ENCODE measurements around the gene VGLL4. TPM values are rescaled to one million over a fixed set of nuclear protein-coding genes. Genes with fewer than 3 reads are reported as not detected.

Gene VGLL4
- total RNA-seq, 2 experiments from 2014 or later, result 36.1 to 74.5 TPM

GRCh38 chr3:11541321-11542303 is 102.1 kb downstream of the VGLL4 start:
- intact Hi-C loops (cut with micrococcal nuclease; ENCODE audit: unreplicated experiment), result no loop called here
- Histone ChIP-seq H3K79me2 (ENCODE audit: insufficient read depth, low read depth, low read length) (no peaks in the 10 kb centered on the region), H3K4me2 (ENCODE audit: low read length) (no peak overlapping the region), H3K9me2 (ENCODE audit: insufficient read depth, low read length) (no peaks in the 10 kb centered on the region), H3K36me3 (ENCODE audit: insufficient read depth, low read length) (no peaks in the 10 kb centered on the region), H3K9me3 (ENCODE audit: low read length) (no peaks in the 10 kb centered on the region), H3K27ac (ENCODE audit: low read depth, low read length, poor library complexity, severe bottlenecking) (no peak overlapping the region), H2AFZ (ENCODE audit: low read length) (no peak overlapping the region), H3K4me1 (ENCODE audit: insufficient read depth, low read length, poor library complexity, severe bottlenecking) (no peaks in the 10 kb centered on the region), H4K20me1 (ENCODE audit: insufficient read depth, low read length) (no peaks in the 10 kb centered on the region), H3K4me3 (ENCODE audit: low read depth, low read length, poor library complexity, severe bottlenecking) (no peak overlapping the region)
- POLR2A ChIA-PET, result interaction anchor here (0.6 kb wide), 1 partner anchor 16 kb away, joined by 5 read pairs; no protein-coding TSS in a partner anchor
- BruUV-seq (replicated peaks), result no TSS peak
- DNase-seq (ENCODE audit: low spot score), result no peak
- TF ChIP-seq, protein P1, sequence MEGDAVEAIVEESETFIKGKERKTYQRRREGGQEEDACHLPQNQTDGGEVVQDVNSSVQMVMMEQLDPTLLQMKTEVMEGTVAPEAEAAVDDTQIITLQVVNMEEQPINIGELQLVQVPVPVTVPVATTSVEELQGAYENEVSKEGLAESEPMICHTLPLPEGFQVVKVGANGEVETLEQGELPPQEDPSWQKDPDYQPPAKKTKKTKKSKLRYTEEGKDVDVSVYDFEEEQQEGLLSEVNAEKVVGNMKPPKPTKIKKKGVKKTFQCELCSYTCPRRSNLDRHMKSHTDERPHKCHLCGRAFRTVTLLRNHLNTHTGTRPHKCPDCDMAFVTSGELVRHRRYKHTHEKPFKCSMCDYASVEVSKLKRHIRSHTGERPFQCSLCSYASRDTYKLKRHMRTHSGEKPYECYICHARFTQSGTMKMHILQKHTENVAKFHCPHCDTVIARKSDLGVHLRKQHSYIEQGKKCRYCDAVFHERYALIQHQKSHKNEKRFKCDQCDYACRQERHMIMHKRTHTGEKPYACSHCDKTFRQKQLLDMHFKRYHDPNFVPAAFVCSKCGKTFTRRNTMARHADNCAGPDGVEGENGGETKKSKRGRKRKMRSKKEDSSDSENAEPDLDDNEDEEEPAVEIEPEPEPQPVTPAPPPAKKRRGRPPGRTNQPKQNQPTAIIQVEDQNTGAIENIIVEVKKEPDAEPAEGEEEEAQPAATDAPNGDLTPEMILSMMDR (conservative IDR thresholded peaks at IDR 0.05; ENCODE audit: low read length), result no peak
- no peak for TF ChIP-seq EZH2phosphoT487 (IDR thresholded peaks at IDR 0.05; ENCODE audit: borderline replicate concordance, low read depth, low read length)
- CTCF ChIA-PET (ENCODE audit: unreplicated experiment), result no interaction called here

- Histone ChIP-seq H3K4me1 (ENCODE audit: insufficient read depth, low read length, poor library complexity, severe bottlenecking) (no peaks in the 10 kb centered on the region), H3K27ac (ENCODE audit: low read depth, low read length, poor library complexity, severe bottlenecking) (no peak overlapping the region), H3K4me2 (ENCODE audit: low read length) (no peak overlapping the region), H2AFZ (ENCODE audit: low read length) (no peak overlapping the region), H3K4me3 (ENCODE audit: low read depth, low read length, poor library complexity, severe bottlenecking) (no peak overlapping the region), H3K9me3 (ENCODE audit: low read length) (no peaks in the 10 kb centered on the region), H4K20me1 (ENCODE audit: insufficient read depth, low read length) (no peaks in the 10 kb centered on the region), H3K79me2 (ENCODE audit: insufficient read depth, low read depth, low read length) (no peaks in the 10 kb centered on the region), H3K36me3 (ENCODE audit: insufficient read depth, low read length) (no peaks in the 10 kb centered on the region), H3K9me2 (ENCODE audit: insufficient read depth, low read length) (no peaks in the 10 kb centered on the region)
- POLR2A ChIA-PET, result interaction anchor here (0.6 kb wide), 2 partner anchors 64 to 134 kb away, joined by 3 to 4 read pairs; no protein-coding TSS in a partner anchor
- CTCF ChIA-PET (ENCODE audit: unreplicated experiment), result no interaction called here
- TF ChIP-seq EZH2phosphoT487 (IDR thresholded peaks at IDR 0.05; ENCODE audit: borderline replicate concordance, low read depth, low read length), result no peak
- TF ChIP-seq, protein P1 (conservative IDR thresholded peaks at IDR 0.05; ENCODE audit: low read length), result no peak
- no TSS peak for BruUV-seq (replicated peaks)
- intact Hi-C loops (cut with micrococcal nuclease; ENCODE audit: unreplicated experiment), result no loop called here
- DNase-seq (ENCODE audit: low spot score), result no peak
Observed at GRCh38 chr3:11539677-11540076, 104.0 kb downstream of the VGLL4 start.

DNA sequence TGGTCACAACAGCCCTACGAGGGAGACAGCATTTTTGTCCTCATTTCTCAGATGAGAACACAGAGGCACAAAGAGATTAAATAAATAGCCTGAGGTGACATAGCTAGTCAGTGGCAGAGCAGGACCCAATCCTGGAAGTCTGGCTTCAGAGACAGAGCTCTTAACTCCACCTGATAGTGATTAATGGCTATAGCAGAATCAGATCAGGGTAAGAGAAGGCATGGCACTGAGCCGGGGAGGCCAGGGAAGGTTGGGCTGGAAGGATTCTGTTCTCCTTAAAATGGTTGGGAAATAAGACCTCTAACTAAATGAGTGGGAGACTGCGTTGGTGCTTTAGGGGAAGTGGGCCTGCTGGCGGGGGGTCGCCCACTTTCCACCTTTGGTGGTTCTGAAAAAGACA is 104.5 kb downstream of the VGLL4 start:
- TF ChIP-seq, protein P1 (conservative IDR thresholded peaks at IDR 0.05; ENCODE audit: low read length), result no peak
- TF ChIP-seq EZH2phosphoT487 (IDR thresholded peaks at IDR 0.05; ENCODE audit: borderline replicate concordance, low read depth, low read length), result no peak
- H4K20me1 ChIP-seq (ENCODE audit: insufficient read depth, low read length), result no peaks in the 10 kb centered on the region
- H3K4me2 ChIP-seq (ENCODE audit: low read length), result no peak overlapping the region
- intact Hi-C loops (cut with micrococcal nuclease; ENCODE audit: unreplicated experiment), result no loop called here
- H3K79me2 ChIP-seq (ENCODE audit: insufficient read depth, low read depth, low read length), result no peaks in the 10 kb centered on the region
- no peak overlapping the region for H2AFZ ChIP-seq (ENCODE audit: low read length)
- POLR2A ChIA-PET, result no interaction called here
- H3K9me3 ChIP-seq (ENCODE audit: low read length), result no peaks in the 10 kb centered on the region
- CTCF ChIA-PET (ENCODE audit: unreplicated experiment), result no interaction called here
- no peak for DNase-seq (ENCODE audit: low spot score)
- no peaks in the 10 kb centered on the region for H3K9me2 ChIP-seq (ENCODE audit: insufficient read depth, low read length)
- no TSS peak for BruUV-seq (replicated peaks)
- H3K4me1 ChIP-seq (ENCODE audit: insufficient read depth, low read length, poor library complexity, severe bottlenecking), result no peaks in the 10 kb centered on the region
- H3K36me3 ChIP-seq (ENCODE audit: insufficient read depth, low read length), result no peaks in the 10 kb centered on the region
- H3K27ac ChIP-seq (ENCODE audit: low read depth, low read length, poor library complexity, severe bottlenecking), result no peak overlapping the region
- H3K4me3 ChIP-seq (ENCODE audit: low read depth, low read length, poor library complexity, severe bottlenecking), result no peak overlapping the region

Data from OCI-LY7 (cell line).